Activated CD8-positive, alpha-beta T cell treated with anti-CD3 and anti-CD28 coated beads for 36 hours (primary cell): ENCODE measurements around the gene DCLRE1A. TPM values are rescaled to one million over a fixed set of nuclear protein-coding genes. Genes with fewer than 3 reads are reported as not detected.

Source experiments
- ATAC-seq: fragments of 200-7000 bp; cut with Tn5 transposase; one replicate; pipeline ENCODE4 v1.10.0; 2021; ENCODE audit warnings: mild to moderate bottlenecking, moderate library complexity
- CTCF ChIA-PET: fragments of 350-600 bp; sonication (Branson Sonifier 250); formaldehyde crosslinking; loops from one replicate; lab custom pipeline; 2021; ENCODE audit warnings: antibody characterized with exemption; lab: Charles Lee
- POLR2A ChIA-PET: fragments of 350-600 bp; sonication (Branson Sonifier 250); formaldehyde crosslinking; loops from one replicate; lab custom pipeline; 2021; ENCODE audit warnings: antibody characterized with exemption; lab: Charles Lee
- DNase-seq: peaks from one replicate; pipeline ENCODE4 v3.0.0-alpha.2; 2020
- H3K27ac Mint-ChIP-seq: one replicate; pipeline ENCODE4 v1.8.0; 2021; ENCODE audit warnings: mild to moderate bottlenecking, mixed read lengths
- H3K27me3 Mint-ChIP-seq: one replicate; pipeline ENCODE4 v1.8.0; 2021; ENCODE audit warnings: mixed read lengths
- H3K36me3 Mint-ChIP-seq: one replicate; pipeline ENCODE4 v1.8.0; 2021; ENCODE audit warnings: low read depth, mixed read lengths
- H3K4me1 Mint-ChIP-seq: one replicate; pipeline ENCODE4 v1.8.0; 2021; ENCODE audit warnings: low read depth, mixed read lengths
- H3K4me3 Mint-ChIP-seq: one replicate; pipeline ENCODE4 v1.8.0; 2021; ENCODE audit warnings: mild to moderate bottlenecking, moderate library complexity, mixed read lengths
- H3K9me3 Mint-ChIP-seq: one replicate; pipeline ENCODE4 v1.8.0; 2021; ENCODE audit warnings: mixed read lengths
- CTCF ChIP-seq: fragments of 200-600 bp; IDR thresholded peaks from one replicate; pipeline ENCODE4 v1.8.0; 2022; ENCODE audit warnings: antibody characterized with exemption, mild to moderate bottlenecking
- intact Hi-C: fragments of 100-400 bp; cut with micrococcal nuclease; formaldehyde crosslinking; loops from one replicate; pipeline ENCODE4 v1.10.0; 2022
- total RNA-seq, 2 experiments: library from RNA; stranded (reverse); gene quantifications; one replicate each; pipeline ENCODE4 v1.2.3, GENCODE V29; 2021

The DCLRE1A gene
- total RNA-seq, 2 experiments from 2014 or later = 14.4 to 15.1 TPM

- peaks cover 13% of the 10 kb centered on the region for H3K4me1 Mint-ChIP-seq
- ATAC-seq (no peak), DNase-seq (no peak)
- H3K27ac Mint-ChIP-seq = no peak overlapping the region
- ChIA-PET CTCF (no interaction called here), POLR2A (no interaction called here)
- intact Hi-C loops = no loop called here
- no peaks in the 10 kb centered on the region for H3K27me3 Mint-ChIP-seq
- no peak for TF ChIP-seq CTCF
- H3K36me3 Mint-ChIP-seq = peaks cover 35% of the 10 kb centered on the region
- H3K4me3 Mint-ChIP-seq = no peak overlapping the region
- no peaks in the 10 kb centered on the region for H3K9me3 Mint-ChIP-seq
These were observed 28.4 kb upstream of the DCLRE1A start for GRCh38 chr10:113882240-113882639.

GRCh38 chr10:113880236-113880635, 26.4 kb upstream of the DCLRE1A start:
- H3K4me3 Mint-ChIP-seq = no peak overlapping the region
- ChIA-PET CTCF (no interaction called here), POLR2A (no interaction called here)
- ATAC-seq (no peak), DNase-seq (no peak)
- no peaks in the 10 kb centered on the region for H3K27me3 Mint-ChIP-seq
- no peak overlapping the region for H3K27ac Mint-ChIP-seq
- no peaks in the 10 kb centered on the region for H3K9me3 Mint-ChIP-seq
- no peak for TF ChIP-seq CTCF
- intact Hi-C loops = no loop called here
- H3K4me1 Mint-ChIP-seq = peaks cover 13% of the 10 kb centered on the region
- H3K36me3 Mint-ChIP-seq = peaks cover 23% of the 10 kb centered on the region

GRCh38 chr10:113879691-113880090, 25.8 kb upstream of the DCLRE1A start:
- intact Hi-C loops = no loop called here
- Mint-ChIP-seq H3K4me3 (no peak overlapping the region), H3K27me3 (no peaks in the 10 kb centered on the region), H3K9me3 (no peaks in the 10 kb centered on the region), H3K4me1 (peaks cover 16% of the 10 kb centered on the region), H3K36me3 (peaks cover 21% of the 10 kb centered on the region), H3K27ac (no peak overlapping the region)
- DNase-seq (no peak), ATAC-seq (no peak)
- CTCF ChIA-PET = no interaction called here
- TF ChIP-seq CTCF = no peak
- POLR2A ChIA-PET = no interaction called here

- intact Hi-C loops = no loop called here
- H3K4me1 Mint-ChIP-seq = peaks cover 13% of the 10 kb centered on the region
- ATAC-seq = no peak
- peaks cover 18% of the 10 kb centered on the region for H3K36me3 Mint-ChIP-seq
- peaks cover 7% of the 10 kb centered on the region for H3K9me3 Mint-ChIP-seq
- POLR2A ChIA-PET = no interaction called here
- no peak overlapping the region for H3K27ac Mint-ChIP-seq
- TF ChIP-seq CTCF = no peak
- no peaks in the 10 kb centered on the region for H3K27me3 Mint-ChIP-seq
- CTCF ChIA-PET = no interaction called here
- H3K4me3 Mint-ChIP-seq = no peak overlapping the region
- no peak for DNase-seq
These were observed 22.6 kb upstream of the DCLRE1A start for GRCh38 chr10:113876461-113876860.

- TF ChIP-seq CTCF = no peak
- H3K4me3 Mint-ChIP-seq = no peak overlapping the region
- no peaks in the 10 kb centered on the region for H3K27me3 Mint-ChIP-seq
- no peak for ATAC-seq
- POLR2A ChIA-PET = no interaction called here
- intact Hi-C loops = no loop called here
- no peak overlapping the region for H3K27ac Mint-ChIP-seq
- DNase-seq = no peak
- peaks cover 12% of the 10 kb centered on the region for H3K4me1 Mint-ChIP-seq
- CTCF ChIA-PET = interaction anchor here (1.2 kb wide), 1 partner anchor 22 kb away, joined by 3 read pairs; the partner anchor contains the start of gene DCLRE1A
- peaks cover 7% of the 10 kb centered on the region for H3K9me3 Mint-ChIP-seq
- peaks cover 22% of the 10 kb centered on the region for H3K36me3 Mint-ChIP-seq
These were observed 21.3 kb upstream of the DCLRE1A start for GRCh38 chr10:113875212-113875611.
